Liver (tissue), 9 donors: ENCODE measurements around the gene CNOT10. TPM values are rescaled to one million over a fixed set of nuclear protein-coding genes. Genes with fewer than 3 reads are reported as not detected.

Experiments
- DNase-seq: peaks from one replicate; pipeline ENCODE4 v3.0.0-alpha.2; 2017; ENCODE audit warnings: low spot score
- H3K27ac ChIP-seq, 2 donors: one replicate each; pipeline ENCODE4 v1.7.0; 2013; ENCODE audit warnings: inconsistent platforms in 2 of 2, low read length in 2 of 2, control low read depth in 1 of 2, low read depth in 1 of 2, mild to moderate bottlenecking in 1 of 2
- H3K27me3 ChIP-seq, 4 donors: one replicate each; pipeline versions ENCODE4 v1.6.1 to v1.7.0; 2013; ENCODE audit warnings: low read length in 3 of 4, inconsistent platforms in 1 of 4, mild to moderate bottlenecking in 1 of 4, moderate library complexity in 1 of 4; ENCODE audit not compliant: control insufficient read depth in 4 of 4, insufficient read depth in 4 of 4
- H3K36me3 ChIP-seq, 4 donors: one replicate each; pipeline versions ENCODE4 v1.6.1 to v1.7.0; 2013; ENCODE audit warnings: low read length in 3 of 4, mild to moderate bottlenecking in 3 of 4, low read depth in 1 of 4, moderate library complexity in 1 of 4; ENCODE audit not compliant: control insufficient read depth in 4 of 4, insufficient read depth in 3 of 4
- H3K4me1 ChIP-seq, 4 donors: one replicate each; pipeline versions ENCODE4 v1.6.1 to v1.7.0; 2013; ENCODE audit warnings: low read length in 3 of 4, mild to moderate bottlenecking in 3 of 4, moderate library complexity in 1 of 4; ENCODE audit not compliant: control insufficient read depth in 4 of 4, insufficient read depth in 4 of 4
- H3K4me3 ChIP-seq, 3 donors: one replicate each; pipeline versions ENCODE4 v1.6.1 to v1.7.0; 2013; ENCODE audit warnings: low read length in 3 of 3, control low read depth in 1 of 3, low read depth in 1 of 3, mild to moderate bottlenecking in 1 of 3
- H3K9ac ChIP-seq, 2 donors: one replicate each; pipeline ENCODE4 v1.7.0; 2013; ENCODE audit warnings: low read length in 2 of 2, mild to moderate bottlenecking in 2 of 2, moderate library complexity in 2 of 2, control low read depth in 1 of 2, low read depth in 1 of 2
- H3K9me3 ChIP-seq, 4 donors: one replicate each; pipeline versions ENCODE4 v1.6.1 to v1.7.0; 2013; ENCODE audit warnings: low read length in 3 of 4; ENCODE audit not compliant: control insufficient read depth in 4 of 4
- ATF3 ChIP-seq: IDR thresholded peaks from 2 replicates; pipeline ENCODE4 v1.6.1; 2016; ENCODE audit warnings: antibody characterized with exemption
- FOXA1 ChIP-seq: IDR thresholded peaks from 2 replicates; pipeline ENCODE4 v1.6.1; 2016; ENCODE audit warnings: antibody characterized with exemption
- GABPA ChIP-seq, 2 donors: IDR thresholded peaks in 1 of 2; conservative IDR thresholded peaks in 1 of 2; 2 replicates each; pipeline ENCODE4 v1.6.1; 2016; ENCODE audit warnings: antibody characterized with exemption in 2 of 2, mild to moderate bottlenecking in 1 of 2, moderate library complexity in 1 of 2
- HNF4A ChIP-seq, 2 donors: conservative IDR thresholded peaks; 2 replicates each; pipeline ENCODE4 v1.6.1; 2016; ENCODE audit warnings: antibody characterized with exemption in 2 of 2, mild to moderate bottlenecking in 2 of 2
- HNF4G ChIP-seq: IDR thresholded peaks from 2 replicates; pipeline ENCODE4 v1.6.1; 2016; ENCODE audit warnings: antibody characterized with exemption
- JUND ChIP-seq, 2 donors: IDR thresholded peaks; 2 replicates each; pipeline ENCODE4 v1.6.1; 2016; ENCODE audit warnings: antibody characterized with exemption in 2 of 2
- NR2F2 ChIP-seq: IDR thresholded peaks from 2 replicates; pipeline ENCODE4 v1.6.1; 2016; ENCODE audit warnings: antibody characterized with exemption
- TAF1 ChIP-seq: conservative IDR thresholded peaks from 2 replicates; pipeline ENCODE4 v1.6.1; 2016; ENCODE audit warnings: antibody characterized with exemption, mild to moderate bottlenecking
- YY1 ChIP-seq: IDR thresholded peaks from 2 replicates; pipeline ENCODE4 v1.6.1; 2016; ENCODE audit warnings: antibody characterized with exemption, mild to moderate bottlenecking
- WGBS: extraction: QIAGEN DNeasy Blood & Tissue Kit; methylation state at CpG from one replicate; pipeline ENCODE4 v1.1.7; 2013; 5-methylcytosine and 5-hydroxymethylcytosine counted together
- polyA plus RNA-seq, 2 donors: library from polyadenylated mRNA; stranded (reverse) in 1 of 2; unstranded in 1 of 2; fragments of 200-250 nt in 1 of 2; fragments of >200 nt in 1 of 2; fragmentation: Nextera tagmentation in 1 of 2; extraction: Ambion mirVana in 1 of 2; gene quantifications; one replicate each; pipeline versions ENCODE4 v1.2.1 to v1.2.3, GENCODE V29; 2013 to 2015
- total RNA-seq, 2 donors: library from RNA; depleted of rRNA; stranded (reverse); fragments of >200 nt; gene quantifications; one replicate each; pipeline ENCODE4 v1.2.3, GENCODE V29; 2014
- TF ChIP-seq, protein P1 (sequence below): IDR thresholded peaks from 2 replicates; pipeline ENCODE4 v1.6.1; 2016; ENCODE audit warnings: antibody characterized with exemption
- TF ChIP-seq, protein P2 (sequence below): IDR thresholded peaks from 2 replicates; pipeline ENCODE4 v1.6.1; 2016; ENCODE audit warnings: antibody characterized with exemption
- TF ChIP-seq, protein P3 (sequence below): fragments of 150-350 bp; IDR thresholded peaks from 2 replicates; pipeline ENCODE4 v1.5.1; 2017; ENCODE audit warnings: improper control_type of control experiment, low read depth, low read length; ENCODE audit not compliant: missing input control
- donor health status: healthy.
- donor health status: healthy.
- donor health status: healthy.
- donor health status: healthy.
- donor health status: healthy.

Gene CNOT10
- total and polyA plus RNA-seq, 4 donors, result 6.7 to 19.6 (median 11.1) TPM

GRCh38 chr3:32686713-32687112 lies 1.7 kb downstream of the CNOT10 start:
- Histone ChIP-seq H3K36me3 (no peaks in the 10 kb centered on the region), H3K9me3 (no peaks in the 10 kb centered on the region), H3K4me3 (no peak overlapping the region), H3K27ac (no peak overlapping the region), H3K4me1 (peaks cover 3 to 17% (median 13%) of the 10 kb centered on the region in 4 donors), H3K9ac (no peak overlapping the region), H3K27me3 (no peaks in the 10 kb centered on the region)
- DNase-seq, result no peak
- 97% methylated on average over 3 of the region's 3 CpGs for WGBS
- TF ChIP-seq, protein P1, sequence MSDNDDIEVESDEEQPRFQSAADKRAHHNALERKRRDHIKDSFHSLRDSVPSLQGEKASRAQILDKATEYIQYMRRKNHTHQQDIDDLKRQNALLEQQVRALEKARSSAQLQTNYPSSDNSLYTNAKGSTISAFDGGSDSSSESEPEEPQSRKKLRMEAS, result no peak
- no peak for TF ChIP-seq ATF3
- TF ChIP-seq FOXA1, result no peak
- TF ChIP-seq, protein P2, sequence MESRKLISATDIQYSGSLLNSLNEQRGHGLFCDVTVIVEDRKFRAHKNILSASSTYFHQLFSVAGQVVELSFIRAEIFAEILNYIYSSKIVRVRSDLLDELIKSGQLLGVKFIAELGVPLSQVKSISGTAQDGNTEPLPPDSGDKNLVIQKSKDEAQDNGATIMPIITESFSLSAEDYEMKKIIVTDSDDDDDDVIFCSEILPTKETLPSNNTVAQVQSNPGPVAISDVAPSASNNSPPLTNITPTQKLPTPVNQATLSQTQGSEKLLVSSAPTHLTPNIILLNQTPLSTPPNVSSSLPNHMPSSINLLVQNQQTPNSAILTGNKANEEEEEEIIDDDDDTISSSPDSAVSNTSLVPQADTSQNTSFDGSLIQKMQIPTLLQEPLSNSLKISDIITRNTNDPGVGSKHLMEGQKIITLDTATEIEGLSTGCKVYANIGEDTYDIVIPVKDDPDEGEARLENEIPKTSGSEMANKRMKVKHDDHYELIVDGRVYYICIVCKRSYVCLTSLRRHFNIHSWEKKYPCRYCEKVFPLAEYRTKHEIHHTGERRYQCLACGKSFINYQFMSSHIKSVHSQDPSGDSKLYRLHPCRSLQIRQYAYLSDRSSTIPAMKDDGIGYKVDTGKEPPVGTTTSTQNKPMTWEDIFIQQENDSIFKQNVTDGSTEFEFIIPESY, result no peak
- no peak for TF ChIP-seq HNF4A (conservative IDR thresholded peaks at IDR 0.05)

DNA sequence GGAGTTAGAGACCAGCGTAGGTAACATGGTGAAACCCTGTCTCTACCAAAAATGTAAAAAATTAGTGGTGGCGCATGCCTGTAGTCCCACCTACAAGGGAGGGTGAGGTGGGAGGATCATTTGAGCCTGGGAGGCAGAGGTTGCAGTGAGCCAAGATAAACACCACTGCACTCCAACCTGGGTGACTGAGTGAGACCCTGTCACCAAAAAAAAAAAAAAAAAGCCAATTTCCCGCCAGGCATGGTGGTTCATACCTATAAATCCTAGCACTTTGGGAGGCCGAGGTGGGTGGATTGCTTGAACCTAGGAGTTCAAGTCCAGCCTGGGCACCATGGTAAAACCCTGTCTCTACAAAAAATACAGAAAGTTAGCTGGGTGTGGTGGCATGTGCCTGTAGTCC lies 6.9 kb downstream of the CNOT10 start:
- no peak overlapping the region for H3K27ac ChIP-seq
- WGBS, result 95% methylated on average over 4 of the region's 4 CpGs
- H3K9ac ChIP-seq, result no peak overlapping the region
- no peaks in the 10 kb centered on the region for H3K27me3 ChIP-seq
- H3K4me1 ChIP-seq, result peaks cover 0 to 3% (median 1%) of the 10 kb centered on the region in 4 donors
- H3K4me3 ChIP-seq, result no peak overlapping the region
- DNase-seq, result no peak
- TF ChIP-seq, protein P2, result no peak
- TF ChIP-seq GABPA (IDR thresholded peaks at IDR 0.05 in 1 of 2, conservative IDR thresholded peaks at IDR 0.05 in 1 of 2) (no peak), HNF4G (no peak), JUND (IDR thresholded peaks at IDR 0.05) (no peak), TAF1 (no peak), YY1 (no peak), NR2F2 (no peak)
- TF ChIP-seq, protein P3, sequence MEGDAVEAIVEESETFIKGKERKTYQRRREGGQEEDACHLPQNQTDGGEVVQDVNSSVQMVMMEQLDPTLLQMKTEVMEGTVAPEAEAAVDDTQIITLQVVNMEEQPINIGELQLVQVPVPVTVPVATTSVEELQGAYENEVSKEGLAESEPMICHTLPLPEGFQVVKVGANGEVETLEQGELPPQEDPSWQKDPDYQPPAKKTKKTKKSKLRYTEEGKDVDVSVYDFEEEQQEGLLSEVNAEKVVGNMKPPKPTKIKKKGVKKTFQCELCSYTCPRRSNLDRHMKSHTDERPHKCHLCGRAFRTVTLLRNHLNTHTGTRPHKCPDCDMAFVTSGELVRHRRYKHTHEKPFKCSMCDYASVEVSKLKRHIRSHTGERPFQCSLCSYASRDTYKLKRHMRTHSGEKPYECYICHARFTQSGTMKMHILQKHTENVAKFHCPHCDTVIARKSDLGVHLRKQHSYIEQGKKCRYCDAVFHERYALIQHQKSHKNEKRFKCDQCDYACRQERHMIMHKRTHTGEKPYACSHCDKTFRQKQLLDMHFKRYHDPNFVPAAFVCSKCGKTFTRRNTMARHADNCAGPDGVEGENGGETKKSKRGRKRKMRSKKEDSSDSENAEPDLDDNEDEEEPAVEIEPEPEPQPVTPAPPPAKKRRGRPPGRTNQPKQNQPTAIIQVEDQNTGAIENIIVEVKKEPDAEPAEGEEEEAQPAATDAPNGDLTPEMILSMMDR, result no peak
- TF ChIP-seq, protein P1, result no peak
- H3K9me3 ChIP-seq, result no peaks in the 10 kb centered on the region
- peaks cover 0 to 1% (median 0%) of the 10 kb centered on the region in 4 donors for H3K36me3 ChIP-seq
